Breast epithelium (tissue), 4 donors: ENCODE data around the gene PSD4. TPM values are rescaled to one million over a fixed set of nuclear protein-coding genes. Genes with fewer than 3 reads are reported as not detected.

Experiments used
- DNase-seq, 2 donors: peaks; one replicate each; pipeline ENCODE4 v3.0.0-alpha.2; 2019; ENCODE audit warnings: low spot score in 2 of 2
- H3K27ac ChIP-seq, 2 donors: fragments of 200-600 bp; sonication (generic) in 1 of 2; one replicate each; pipeline ENCODE4 v1.5.1; 2016 to 2019; ENCODE audit warnings: mild to moderate bottlenecking in 1 of 2
- H3K27me3 ChIP-seq, 2 donors: fragments of 200-600 bp; sonication (generic) in 1 of 2; one replicate each; pipeline versions ENCODE4 v1.5.1 to v1.6.0; 2017 to 2019; ENCODE audit warnings: control low read depth in 1 of 2, mild to moderate bottlenecking in 1 of 2
- H3K36me3 ChIP-seq: fragments of 200-600 bp; one replicate; pipeline ENCODE4 v1.5.1; 2019
- H3K4me1 ChIP-seq, 2 donors: fragments of 200-600 bp; sonication (generic); one replicate each; pipeline ENCODE4 v1.5.1; 2016 to 2019; ENCODE audit warnings: control low read depth in 1 of 2
- H3K4me3 ChIP-seq, 3 donors: fragments of 200-600 bp; sonication (generic); 1 replicate in 2 of 3; 2 replicates in 1 of 3; pipeline ENCODE4 v1.5.1; 2016 to 2019; ENCODE audit warnings: mild to moderate bottlenecking in 3 of 3, moderate library complexity in 2 of 3
- H3K9me3 ChIP-seq, 2 donors: fragments of 200-600 bp; sonication (generic) in 1 of 2; one replicate each; pipeline ENCODE4 v1.5.1; 2016 to 2019; ENCODE audit warnings: control low read depth in 1 of 2
- CTCF ChIP-seq, 3 donors: fragments of 450-650 bp; IDR thresholded peaks; one replicate each; pipeline ENCODE4 v1.5.1; 2016 to 2017; ENCODE audit warnings: antibody characterized with exemption in 3 of 3, mild to moderate bottlenecking in 3 of 3, moderate library complexity in 3 of 3
- POLR2A ChIP-seq: fragments of 450-650 bp; IDR thresholded peaks from one replicate; pipeline ENCODE4 v1.6.1; 2016; ENCODE audit warnings: antibody characterized with exemption, mild to moderate bottlenecking, moderate library complexity
- POLR2AphosphoS5 ChIP-seq, 3 donors: sonication (generic); formaldehyde crosslinking; IDR thresholded peaks; one replicate each; pipeline ENCODE4 v1.6.1; 2017; ENCODE audit warnings: antibody characterized with exemption in 3 of 3
- intact Hi-C: fragments of 100-400 bp; cut with DNase I; formaldehyde crosslinking; loops from one replicate; pipeline ENCODE4 v1.15.1; 2023; ENCODE audit warnings: low total_unique reads
- total RNA-seq, 3 donors: library from RNA; depleted of rRNA; stranded (reverse); fragments of >200 nt; gene quantifications; one replicate each; pipeline ENCODE4 v1.1.0, GENCODE V29; 2016

Gene PSD4
- total RNA-seq, 3 donors from 2014 or later, result 4.3 to 61.2 (median 40.3) TPM

DNA sequence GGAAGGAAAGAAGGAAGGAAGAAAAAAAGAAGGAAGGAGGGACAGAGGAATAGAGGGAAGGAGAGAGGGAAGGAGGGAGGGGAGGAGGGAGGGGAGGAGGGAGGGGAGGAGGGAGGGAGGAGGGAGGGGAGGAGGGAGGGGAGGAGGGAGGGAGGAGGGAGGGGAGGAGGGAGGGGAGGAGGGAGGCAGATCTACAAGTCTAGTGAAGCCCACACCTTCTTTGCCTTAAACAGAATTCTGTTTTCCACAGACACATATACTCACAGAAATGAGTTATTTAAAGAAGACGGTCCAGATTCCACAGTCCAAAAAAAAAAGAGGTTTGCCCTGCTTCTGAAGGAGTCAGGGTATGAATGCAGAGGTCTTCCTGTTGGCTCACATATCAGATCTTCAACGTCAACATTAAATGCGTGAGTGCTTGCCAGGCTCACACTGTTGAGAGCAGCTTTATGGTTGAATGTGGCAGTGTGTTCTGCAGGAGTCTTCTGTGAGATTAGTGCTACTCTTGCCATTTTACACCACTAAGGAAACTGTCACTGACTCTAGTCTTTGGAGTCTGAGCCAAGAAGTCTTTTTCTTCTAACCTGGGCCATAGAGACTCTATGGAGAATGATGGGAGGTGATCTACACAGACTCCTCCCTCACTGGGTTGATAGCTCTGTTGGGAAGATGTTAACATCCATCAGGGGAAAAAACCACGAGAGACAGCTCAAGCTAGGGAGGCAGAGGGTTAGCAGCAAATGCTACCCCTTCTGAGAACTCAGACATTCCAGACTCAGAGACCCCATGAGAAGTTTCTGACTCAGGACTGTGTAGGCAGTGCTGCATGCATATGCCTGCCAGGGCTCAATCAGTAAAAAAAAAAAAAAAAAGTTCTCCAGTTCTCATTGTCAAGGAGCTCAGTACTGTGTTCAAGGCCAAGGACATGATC lies 81.6 kb downstream of the PSD4 start:
- DNase-seq, result no peak
- H3K27ac ChIP-seq, result no peak overlapping the region
- intact Hi-C loops, result no loop called here
- no peaks in the 10 kb centered on the region for H3K27me3 ChIP-seq
- H3K9me3 ChIP-seq, result no peaks in the 10 kb centered on the region
- H3K4me3 ChIP-seq, result no peak overlapping the region
- TF ChIP-seq POLR2AphosphoS5 (IDR thresholded peaks at IDR 0.05) (no peak), CTCF (IDR thresholded peaks at IDR 0.05) (no peak), POLR2A (no peak)
- H3K36me3 ChIP-seq, result no peaks in the 10 kb centered on the region
- H3K4me1 ChIP-seq, result no peaks in the 10 kb centered on the region

DNA sequence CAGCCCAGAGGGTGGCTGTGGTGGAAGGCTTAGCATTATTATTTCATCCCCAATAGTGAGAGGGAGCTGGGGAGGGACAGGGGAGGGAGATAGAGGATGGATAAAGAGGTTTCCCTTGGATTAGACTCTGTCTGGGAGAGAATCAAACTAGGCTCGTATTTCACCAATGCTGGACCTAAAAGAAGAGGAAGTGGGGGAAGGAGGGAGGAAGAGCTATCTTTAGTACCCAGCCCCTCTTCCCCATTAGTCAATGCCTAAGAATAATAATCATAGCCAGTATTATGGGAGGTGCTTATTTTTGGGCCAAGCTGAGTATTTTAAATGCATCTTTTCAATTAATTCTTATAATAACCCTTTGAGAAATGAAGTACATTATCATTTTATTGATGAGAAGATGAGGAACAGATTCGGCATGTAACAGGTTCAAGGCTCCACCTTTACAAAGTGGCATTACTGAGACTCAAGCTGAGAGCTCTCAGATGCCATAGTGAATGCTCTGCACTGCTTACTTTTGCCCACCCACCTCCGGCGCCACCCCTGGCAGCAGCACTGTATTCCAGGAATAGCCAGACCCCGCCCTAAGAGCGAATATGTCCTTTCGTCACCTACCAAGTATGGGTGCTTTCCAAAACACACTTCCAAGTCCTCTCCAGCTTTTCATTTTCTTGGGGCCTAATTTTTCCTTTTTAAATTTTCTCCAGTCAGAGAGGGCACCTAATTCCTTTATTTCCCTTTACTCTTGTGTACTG lies 83.9 kb downstream of the PSD4 start:
- H3K9me3 ChIP-seq, result no peaks in the 10 kb centered on the region
- DNase-seq, result no peak
- no peak overlapping the region for H3K27ac ChIP-seq
- TF ChIP-seq POLR2AphosphoS5 (IDR thresholded peaks at IDR 0.05), result no peak
- no peak for TF ChIP-seq CTCF (IDR thresholded peaks at IDR 0.05)
- TF ChIP-seq POLR2A, result no peak
- no peak overlapping the region for H3K4me3 ChIP-seq
- H3K27me3 ChIP-seq, result no peaks in the 10 kb centered on the region
- no peaks in the 10 kb centered on the region for H3K4me1 ChIP-seq
- intact Hi-C loops, result no loop called here
- H3K36me3 ChIP-seq, result no peaks in the 10 kb centered on the region

DNA sequence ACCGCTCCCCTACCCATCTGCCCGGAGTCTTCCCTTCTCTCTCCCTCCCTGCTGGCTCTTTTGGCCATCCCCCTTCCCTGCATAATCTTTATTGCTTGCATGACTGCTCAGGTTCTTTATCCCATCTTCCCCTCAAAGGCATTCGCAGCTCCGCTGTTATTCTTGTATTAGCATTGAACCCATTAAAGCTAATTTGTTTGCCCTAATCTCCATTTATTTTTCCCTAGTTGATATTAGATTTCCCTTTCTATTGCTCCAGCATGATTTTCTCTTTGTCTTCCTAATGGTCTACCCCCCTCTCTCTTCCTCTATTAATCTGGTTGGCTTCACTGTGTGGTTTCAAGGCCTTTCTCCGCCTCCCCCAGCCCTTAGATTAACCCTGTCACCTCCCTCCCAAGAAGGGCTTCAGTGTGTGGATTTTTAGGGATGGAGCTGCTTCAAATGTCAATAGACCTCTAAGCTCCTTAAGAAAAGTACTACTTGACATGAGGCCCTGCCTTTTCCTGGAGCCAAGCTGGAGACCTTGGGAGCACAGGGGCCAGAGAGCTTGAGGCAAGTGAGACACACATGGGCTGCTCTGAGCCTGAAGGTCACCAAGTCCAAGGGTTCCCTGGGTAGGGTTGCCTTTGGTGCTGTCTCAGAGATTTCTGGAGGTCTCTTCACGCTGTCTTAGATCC lies 84.8 kb downstream of the PSD4 start:
- H3K9me3 ChIP-seq, result no peaks in the 10 kb centered on the region
- H3K4me1 ChIP-seq, result no peaks in the 10 kb centered on the region
- intact Hi-C loops, result no loop called here
- TF ChIP-seq POLR2A, result no peak
- TF ChIP-seq CTCF (IDR thresholded peaks at IDR 0.05), result no peak
- TF ChIP-seq POLR2AphosphoS5 (IDR thresholded peaks at IDR 0.05), result no peak
- H3K27me3 ChIP-seq, result no peaks in the 10 kb centered on the region
- no peaks in the 10 kb centered on the region for H3K36me3 ChIP-seq
- no peak for DNase-seq
- no peak overlapping the region for H3K27ac ChIP-seq
- H3K4me3 ChIP-seq, result no peak overlapping the region

Other genes starting within 250 kb of the PSD4 start
- gene IL36G, start 196.0 kb upstream of the PSD4 start, total RNA-seq, result not detected
- not detected for gene IL36A, start 168.5 kb upstream of the PSD4 start, total RNA-seq
- not detected for gene IL36B, start 121.1 kb upstream of the PSD4 start, total RNA-seq
- not detected for gene IL36RN, start 114.8 kb upstream of the PSD4 start, total RNA-seq
- gene IL1F10, start 106.0 kb upstream of the PSD4 start, total RNA-seq, result not detected
- 1 to 10 TPM in 2 of 3 donors, under 1 TPM in 1; 0.66 to 3.8 (median 1.6) TPM for gene IL1RN, start 46.4 kb upstream of the PSD4 start, total RNA-seq
- gene PAX8, start 105.0 kb downstream of the PSD4 start, total RNA-seq, result 1 to 10 TPM in 2 of 3 donors, under 1 TPM in 1; under 0.01 to 2.6 (median 1.0) TPM